HCT116 (cell line): Measurements from ENCODE around the gene WDR33. TPM values are rescaled to one million over a fixed set of nuclear protein-coding genes. Genes with fewer than 3 reads are reported as not detected.

ENCODE experiments used
- ATAC-seq: fragments of 200-7000 bp; cut with Tn5 transposase; 2 replicates; pipeline ENCODE4 v1.9.1; 2020; ENCODE audit warnings: mild to moderate bottlenecking, moderate library complexity
- BruUV-seq: library from RNA; stranded (reverse); fragments of 400-500 nt; replicated peaks from 2 replicates; lab custom pipeline; 2021; lab: Mats Ljungman, UMichigan
- CTCF ChIA-PET: fragments of 300-600 bp; sonication (Branson Sonifier 250); formaldehyde crosslinking; loops from one replicate; lab custom pipeline; 2021; ENCODE audit warnings: antibody characterized with exemption; lab: Charles Lee
- POLR2A ChIA-PET: fragments of 300-600, 350-600 bp; sonication (Branson Sonifier 250); formaldehyde crosslinking; loops from one replicate; lab custom pipeline; 2021; ENCODE audit warnings: antibody characterized with exemption; lab: Charles Lee
- RAD21 ChIA-PET, 2 experiments: fragments of 300-600 bp; sonication (Branson Sonifier 250); formaldehyde crosslinking; loops; one replicate each; lab custom pipeline; 2023; ENCODE audit warnings: low total read pairs in 2 of 2; ENCODE audit not compliant: uncharacterized antibody in 2 of 2, unreplicated experiment in 2 of 2, low non-redundant PET in 1 of 2; lab: Charles Lee
- DNase-seq: peaks from one replicate; pipeline ENCODE4 v3.0.0-alpha.2; 2010; ENCODE audit warnings: low read depth, low spot score
- H2AFZ ChIP-seq: fragments of 200-600 bp; shearing (Covaris generic), sonication (generic); 2 replicates; pipeline ENCODE4 v1.6.1; 2017; ENCODE audit warnings: low read depth, mixed run types, mixed read lengths, antibody characterized with exemption, low read length; ENCODE audit not compliant: poor library complexity, severe bottlenecking
- H3K27ac ChIP-seq: 2 replicates; pipeline ENCODE4 v1.5.1; 2012; ENCODE audit warnings: low read depth, low read length
- H3K27me3 ChIP-seq: fragments of 200-600 bp; sonication (generic); 2 replicates; pipeline ENCODE4 v1.6.1; 2016; ENCODE audit warnings: mixed run types, low read length, mixed read lengths; ENCODE audit not compliant: insufficient read depth
- H3K36me3 ChIP-seq, 2 experiments: fragments of 200-500 bp in 1 of 2; fragments of 200-600 bp in 1 of 2; sonication (Bioruptor generic) in 1 of 2; sonication (generic) in 1 of 2; 2 replicates each; pipeline versions ENCODE4 v1.5.1 to v1.6.1; 2014 to 2016; ENCODE audit warnings: low read length in 2 of 2, inconsistent platforms in 1 of 2, mixed read lengths in 1 of 2, mixed run types in 1 of 2; ENCODE audit not compliant: insufficient read depth in 2 of 2, control insufficient read depth in 1 of 2
- H3K4me1 ChIP-seq, 2 experiments: fragments of 200-600 bp in 1 of 2; sonication (generic) in 1 of 2; 2 replicates each; pipeline versions ENCODE4 v1.5.1 to v1.6.1; 2012 to 2017; ENCODE audit warnings: low read length in 2 of 2, inconsistent platforms in 1 of 2, mild to moderate bottlenecking in 1 of 2, mixed read lengths in 1 of 2, mixed run types in 1 of 2, moderate library complexity in 1 of 2; ENCODE audit not compliant: insufficient read depth in 2 of 2, control insufficient read depth in 1 of 2
- H3K4me2 ChIP-seq: fragments of 200-600 bp; sonication (generic); 2 replicates; pipeline ENCODE4 v1.6.1; 2017; ENCODE audit warnings: mixed run types, low read length, mixed read lengths
- H3K4me3 ChIP-seq, 2 experiments: fragments of 200-600 bp in 1 of 2; sonication (generic) in 1 of 2; replicated peaks in 1 of 2; 2 replicates each; pipeline ENCODE4 v1.5.1; 2011 to 2016; ENCODE audit warnings: low read length in 2 of 2, control low read depth in 1 of 2, low read depth in 1 of 2, mild to moderate bottlenecking in 1 of 2, mixed read lengths in 1 of 2, mixed run types in 1 of 2
- H3K79me2 ChIP-seq: fragments of 200-600 bp; sonication (generic); 2 replicates; pipeline ENCODE4 v1.6.1; 2017; ENCODE audit warnings: mild to moderate bottlenecking, mixed run types, low read length, moderate library complexity, mixed read lengths; ENCODE audit not compliant: insufficient read depth
- H3K9ac ChIP-seq: fragments of 200-600 bp; sonication (generic); 2 replicates; pipeline ENCODE4 v1.6.1; 2016; ENCODE audit warnings: low read length, mixed read lengths
- H3K9me2 ChIP-seq: fragments of 200-600 bp; sonication (generic), shearing (Covaris generic); 2 replicates; pipeline ENCODE4 v1.6.1; 2017; ENCODE audit warnings: mixed run types, mild to moderate bottlenecking, moderate library complexity; ENCODE audit not compliant: insufficient read depth
- H3K9me3 ChIP-seq, 2 experiments: fragments of 200-500 bp in 1 of 2; fragments of 200-600 bp in 1 of 2; sonication (Bioruptor generic) in 1 of 2; sonication (generic) in 1 of 2; 2 replicates each; pipeline ENCODE4 v1.6.1; 2014 to 2017; ENCODE audit warnings: low read length in 2 of 2, mixed read lengths in 2 of 2, inconsistent platforms in 1 of 2, low read depth in 1 of 2, mild to moderate bottlenecking in 1 of 2, mixed run types in 1 of 2, moderate library complexity in 1 of 2; ENCODE audit not compliant: control insufficient read depth in 1 of 2, insufficient read depth in 1 of 2
- H4K20me1 ChIP-seq: fragments of 200-600 bp; sonication (generic), shearing (Covaris generic); 2 replicates; pipeline ENCODE4 v1.6.1; 2017; ENCODE audit warnings: mixed run types, mild to moderate bottlenecking, moderate library complexity; ENCODE audit not compliant: insufficient read depth
- CBX3 ChIP-seq: IDR thresholded peaks from 2 replicates; pipeline ENCODE4 v1.6.1; 2012; ENCODE audit warnings: low read depth
- CEBPB ChIP-seq: IDR thresholded peaks from 2 replicates; pipeline ENCODE4 v1.6.1; 2012; ENCODE audit warnings: low read depth
- EGR1 ChIP-seq: IDR thresholded peaks from 2 replicates; pipeline ENCODE4 v1.6.1; 2012; ENCODE audit warnings: low read depth
- EZH2 ChIP-seq: fragments of 200-600 bp; sonication (generic); IDR thresholded peaks from 2 replicates; pipeline ENCODE4 v1.6.1; 2017; ENCODE audit warnings: antibody characterized with exemption, mixed run types
- EZH2phosphoT487 ChIP-seq: fragments of 200-600 bp; IDR thresholded peaks from 2 replicates; pipeline ENCODE4 v1.6.1; 2018; ENCODE audit warnings: antibody characterized with exemption, borderline replicate concordance
- FOSL1 ChIP-seq: IDR thresholded peaks from 2 replicates; pipeline ENCODE4 v1.6.1; 2012; ENCODE audit warnings: low read depth
- POLR2A ChIP-seq: IDR thresholded peaks from 2 replicates; pipeline ENCODE4 v1.7.0; 2011; ENCODE audit warnings: borderline replicate concordance; ENCODE audit not compliant: insufficient read depth, insufficient read length; ENCODE audit errors: extremely low read depth
- POLR2AphosphoS5 ChIP-seq: IDR thresholded peaks from 2 replicates; pipeline ENCODE4 v1.6.1; 2011; ENCODE audit warnings: mild to moderate bottlenecking, low read depth, low read length, moderate library complexity
- RAD21 ChIP-seq: IDR thresholded peaks from 2 replicates; pipeline ENCODE4 v1.6.1; 2012; ENCODE audit warnings: low read depth, mild to moderate bottlenecking
- REST ChIP-seq: IDR thresholded peaks from 2 replicates; pipeline ENCODE4 v1.6.1; 2012; ENCODE audit warnings: low read depth
- SIN3A ChIP-seq: IDR thresholded peaks from 2 replicates; pipeline ENCODE4 v1.6.1; 2012; ENCODE audit warnings: low read depth
- SRF ChIP-seq: IDR thresholded peaks from 2 replicates; pipeline ENCODE4 v1.6.1; 2012; ENCODE audit warnings: low read depth
- YY1 ChIP-seq: IDR thresholded peaks from 2 replicates; pipeline ENCODE4 v1.6.1; 2011; ENCODE audit warnings: low read length, low read depth, moderate library complexity, mild to moderate bottlenecking; ENCODE audit not compliant: insufficient replicate concordance; ENCODE audit errors: extremely low read depth
- ZFX ChIP-seq: fragments of 450-650 bp; IDR thresholded peaks from 2 replicates; pipeline ENCODE4 v1.6.1; 2017
- ZNF274 ChIP-seq: fragments of 200-500 bp; sonication (Bioruptor generic); IDR thresholded peaks from 2 replicates; pipeline ENCODE4 v1.6.1; 2014; ENCODE audit warnings: mild to moderate bottlenecking, low read depth, low read length, inconsistent platforms
- intact Hi-C: fragments of 100-400 bp; cut with micrococcal nuclease; formaldehyde crosslinking; loops from 2 replicates; pipeline ENCODE4 v1.10.0; 2022
- total RNA-seq: library from RNA; stranded (reverse); gene quantifications from one replicate; pipeline ENCODE4 v1.2.1, GENCODE V29; 2021; ENCODE audit not compliant: unreplicated experiment
- TF ChIP-seq, protein P1 (sequence below): IDR thresholded peaks from 2 replicates; pipeline ENCODE4 v1.6.1; 2011; ENCODE audit warnings: mild to moderate bottlenecking, low read length, moderate library complexity; ENCODE audit not compliant: insufficient replicate concordance; ENCODE audit errors: extremely low read depth

WDR33 gene
- total RNA-seq, 1 experiment from 2014 or later = 52.5 TPM

DNA sequence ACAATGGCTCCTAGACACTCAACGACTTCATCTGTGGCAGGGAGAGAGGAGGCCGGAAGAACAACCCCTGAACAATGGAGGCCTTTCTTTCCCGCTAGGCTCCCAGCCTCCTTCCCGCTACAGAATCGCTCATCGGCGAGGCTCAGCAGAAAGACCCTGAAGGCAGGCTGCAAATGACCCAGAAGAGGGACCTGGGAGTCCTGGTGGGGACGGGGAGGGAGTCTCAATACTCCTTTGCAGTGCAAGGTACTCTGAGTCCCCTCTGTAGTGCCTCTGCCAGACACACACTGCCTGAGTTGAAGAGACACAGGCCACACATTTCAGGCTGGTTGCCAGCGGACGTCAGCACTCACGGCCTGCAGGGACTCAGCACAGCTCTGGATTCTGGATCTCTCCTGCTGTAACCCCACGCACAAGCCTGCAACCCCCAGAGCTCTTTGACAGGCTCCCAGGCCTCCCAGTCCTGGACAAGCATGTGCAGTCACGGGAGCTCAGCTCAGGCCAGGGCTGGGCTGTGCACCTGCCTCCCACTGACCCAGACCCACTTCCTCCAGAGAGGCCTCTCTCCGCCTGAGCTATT, 158.9 kb downstream of the WDR33 start:
- Histone ChIP-seq H2AFZ (no peak overlapping the region), H4K20me1 (no peaks in the 10 kb centered on the region), H3K9me3 (no peaks in the 10 kb centered on the region), H3K27me3 (no peaks in the 10 kb centered on the region), H3K4me2 (no peak overlapping the region), H3K9ac (no peak overlapping the region), H3K4me3 (no peak overlapping the region), H3K79me2 (no peaks in the 10 kb centered on the region), H3K36me3 (no peaks in the 10 kb centered on the region), H3K27ac (no peak overlapping the region), H3K9me2 (no peaks in the 10 kb centered on the region), H3K4me1 (peaks cover 2 to 23% of the 10 kb centered on the region in 2 experiments; a peak in 3 of 4 replicates)
- CTCF ChIA-PET = interaction anchor here (1.5 to 5.8 kb wide), 2 partner anchors 61 kb away, joined by 10 to 97 read pairs; no protein-coding TSS in a partner anchor
- no peak for DNase-seq
- RAD21 ChIA-PET = no interaction called here
- TF ChIP-seq CBX3 (no peak), EGR1 (no peak), FOSL1 (no peak), SIN3A (no peak), POLR2A (no peak), ZNF274 (no peak), YY1 (no peak), SRF (no peak), CEBPB (no peak), REST (no peak), EZH2 (no peak), EZH2phosphoT487 (no peak), ZFX (no peak), POLR2AphosphoS5 (no peak), RAD21 (no peak)
- TF ChIP-seq, protein P1, sequence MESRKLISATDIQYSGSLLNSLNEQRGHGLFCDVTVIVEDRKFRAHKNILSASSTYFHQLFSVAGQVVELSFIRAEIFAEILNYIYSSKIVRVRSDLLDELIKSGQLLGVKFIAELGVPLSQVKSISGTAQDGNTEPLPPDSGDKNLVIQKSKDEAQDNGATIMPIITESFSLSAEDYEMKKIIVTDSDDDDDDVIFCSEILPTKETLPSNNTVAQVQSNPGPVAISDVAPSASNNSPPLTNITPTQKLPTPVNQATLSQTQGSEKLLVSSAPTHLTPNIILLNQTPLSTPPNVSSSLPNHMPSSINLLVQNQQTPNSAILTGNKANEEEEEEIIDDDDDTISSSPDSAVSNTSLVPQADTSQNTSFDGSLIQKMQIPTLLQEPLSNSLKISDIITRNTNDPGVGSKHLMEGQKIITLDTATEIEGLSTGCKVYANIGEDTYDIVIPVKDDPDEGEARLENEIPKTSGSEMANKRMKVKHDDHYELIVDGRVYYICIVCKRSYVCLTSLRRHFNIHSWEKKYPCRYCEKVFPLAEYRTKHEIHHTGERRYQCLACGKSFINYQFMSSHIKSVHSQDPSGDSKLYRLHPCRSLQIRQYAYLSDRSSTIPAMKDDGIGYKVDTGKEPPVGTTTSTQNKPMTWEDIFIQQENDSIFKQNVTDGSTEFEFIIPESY = no peak
- BruUV-seq = no TSS peak
- no peak for ATAC-seq
- intact Hi-C loops = no loop called here
- POLR2A ChIA-PET = no interaction called here
